ENCODE results near the gene KCNS3. TPM values are rescaled to one million over a fixed set of nuclear protein-coding genes. Genes with fewer than 3 reads are reported as not detected.
"Not testable (repeated sequence)": the region's sequence is repeated elsewhere in the genome, so short reads cannot be mapped to it uniquely, and the experiment has no call there.

The KCNS3 gene
- total RNA-seq, 1 donor from 2014 or later: 10.0 TPM

GRCh38 chr2:17960925-17961324 lies 82.5 kb downstream of the KCNS3 start:
- Histone ChIP-seq H3K36me3 (no peaks in the 10 kb centered on the region), H3K27me3 (no peaks in the 10 kb centered on the region), H3K27ac (no peak overlapping the region), H3K4me3 (no peak overlapping the region), H3F3A (ENCODE audit: low read depth) (no peaks in the 10 kb centered on the region), H3K4me1 (peaks cover 10% of the 10 kb centered on the region), H2AFZ (replicated peaks) (no peak overlapping the region), H4K20me1 (ENCODE audit: low read depth) (no peaks in the 10 kb centered on the region), H3K79me2 (ENCODE audit: low read depth) (no peaks in the 10 kb centered on the region), H3K9ac (no peak overlapping the region), H3K9me3 (ENCODE audit: low read depth) (no peaks in the 10 kb centered on the region), H3K4me2 (no peak overlapping the region)
- Mint-ChIP-seq H3K4me3 (no peak overlapping the region), H3K36me3 (no peaks in the 10 kb centered on the region), H3K27ac (no peak overlapping the region), H3K4me1 (peaks cover 10% of the 10 kb centered on the region), H3K27me3 (ENCODE audit: insufficient read depth, low read depth) (peaks cover 2% of the 10 kb centered on the region), H3K9me3 (no peaks in the 10 kb centered on the region)
- DNase-seq (ENCODE audit: low spot score): no peak
- TF ChIP-seq EZH2phosphoT487 (IDR thresholded peaks at IDR 0.05) (no peak), EZH2 (IDR thresholded peaks at IDR 0.05) (no peak), CTCF (IDR thresholded peaks at IDR 0.05) (no peak)

- Histone ChIP-seq H3K27me3 (no peaks in the 10 kb centered on the region), H3K4me2 (no peak overlapping the region), H3K4me3 (no peak overlapping the region), H3K9me3 (ENCODE audit: low read depth) (no peaks in the 10 kb centered on the region), H2AFZ (replicated peaks) (no peak overlapping the region), H3K4me1 (peaks cover 14% of the 10 kb centered on the region), H3K9ac (no peak overlapping the region), H4K20me1 (ENCODE audit: low read depth) (no peaks in the 10 kb centered on the region), H3K79me2 (ENCODE audit: low read depth) (no peaks in the 10 kb centered on the region), H3K36me3 (no peaks in the 10 kb centered on the region), H3K27ac (no peak overlapping the region), H3F3A (ENCODE audit: low read depth) (peaks cover 4% of the 10 kb centered on the region)
- TF ChIP-seq EZH2 (IDR thresholded peaks at IDR 0.05) (no peak), EZH2phosphoT487 (IDR thresholded peaks at IDR 0.05) (no peak), CTCF (IDR thresholded peaks at IDR 0.05) (no peak)
- Mint-ChIP-seq H3K9me3 (no peaks in the 10 kb centered on the region), H3K27me3 (ENCODE audit: insufficient read depth, low read depth) (peaks cover 2% of the 10 kb centered on the region), H3K4me1 (peaks cover 13% of the 10 kb centered on the region), H3K27ac (no peak overlapping the region), H3K36me3 (no peaks in the 10 kb centered on the region), H3K4me3 (no peak overlapping the region)
- no peak for DNase-seq (ENCODE audit: low spot score)
These were observed 83.3 kb downstream of the KCNS3 start for GRCh38 chr2:17961789-17962188.

GRCh38 chr2:17962876-17963275 lies 84.4 kb downstream of the KCNS3 start:
- peak; percentile 35 for DNase-seq (ENCODE audit: low spot score)
- Histone ChIP-seq H3K27me3 (no peaks in the 10 kb centered on the region), H3K4me1 (peaks cover 24% of the 10 kb centered on the region), H3K27ac (no peak overlapping the region), H3F3A (ENCODE audit: low read depth) (peaks cover 10% of the 10 kb centered on the region), H3K4me2 (no peak overlapping the region), H4K20me1 (ENCODE audit: low read depth) (no peaks in the 10 kb centered on the region), H3K9me3 (ENCODE audit: low read depth) (no peaks in the 10 kb centered on the region), H3K4me3 (no peak overlapping the region), H2AFZ (replicated peaks) (peak overlapping the region; percentile 81), H3K36me3 (no peaks in the 10 kb centered on the region), H3K79me2 (ENCODE audit: low read depth) (no peaks in the 10 kb centered on the region), H3K9ac (no peak overlapping the region)
- Mint-ChIP-seq H3K27ac (peak overlapping the region; percentile 18), H3K4me3 (no peak overlapping the region), H3K9me3 (no peaks in the 10 kb centered on the region), H3K4me1 (peaks cover 13% of the 10 kb centered on the region), H3K27me3 (ENCODE audit: insufficient read depth, low read depth) (peaks cover 2% of the 10 kb centered on the region), H3K36me3 (no peaks in the 10 kb centered on the region)
- TF ChIP-seq CTCF (IDR thresholded peaks at IDR 0.05): no peak
- no peak for TF ChIP-seq EZH2 (IDR thresholded peaks at IDR 0.05)
- TF ChIP-seq EZH2phosphoT487 (IDR thresholded peaks at IDR 0.05): no peak

GRCh38 chr2:17963571-17963970 lies 85.1 kb downstream of the KCNS3 start:
- H3K4me1 Mint-ChIP-seq: peaks cover 13% of the 10 kb centered on the region
- H3K4me2 ChIP-seq; DNase-seq (ENCODE audit: low spot score); H3K4me3 ChIP-seq; H4K20me1 ChIP-seq (ENCODE audit: low read depth); H3K79me2 ChIP-seq (ENCODE audit: low read depth); H3K36me3 Mint-ChIP-seq; H3K27me3 Mint-ChIP-seq (ENCODE audit: insufficient read depth, low read depth); H3K9ac ChIP-seq; H3K27ac Mint-ChIP-seq; H3K27ac ChIP-seq; H3K9me3 ChIP-seq (ENCODE audit: low read depth); H3K36me3 ChIP-seq; H3K27me3 ChIP-seq; H2AFZ ChIP-seq (replicated peaks); H3K4me3 Mint-ChIP-seq; H3K9me3 Mint-ChIP-seq: not testable (repeated sequence)
- H3F3A ChIP-seq (ENCODE audit: low read depth): peaks cover 10% of the 10 kb centered on the region
- peaks cover 24% of the 10 kb centered on the region for H3K4me1 ChIP-seq

Data from neural progenitor cell (in vitro differentiated cells).